Fibroblast of peridontal ligament (primary cell): ENCODE measurements around the gene OR13A1.
"Not testable (repeated sequence)": the region's sequence is repeated elsewhere in the genome, so short reads cannot be mapped to it uniquely, and the experiment has no call there.

Source experiments
- DNase-seq: peaks from one replicate; pipeline ENCODE4 v3.0.0-alpha.2; 2010; ENCODE audit errors: extremely low read depth

Gene OR13A1

GRCh38 chr10:45315508-45315907 is at the start of gene OR13A1:
TSS of gene OR13A1 (minus strand) at chr10:45315608. CDS start at chr10:45304422, 11,186 bp downstream.
- no peak for DNase-seq

GRCh38 chr10:45361983-45362799 is 46.8 kb upstream of the OR13A1 start:
- not testable (repeated sequence) for DNase-seq

- DNase-seq: not testable (repeated sequence)
These were observed 43.6 kb upstream of the OR13A1 start for GRCh38 chr10:45358961-45359360.

GRCh38 chr10:45355494-45355893 is 40.1 kb upstream of the OR13A1 start:
- DNase-seq: no peak

- no peak for DNase-seq
These were observed 38.9 kb upstream of the OR13A1 start for GRCh38 chr10:45354261-45354660.

GRCh38 chr10:45353186-45353585 is 37.8 kb upstream of the OR13A1 start:
- no peak for DNase-seq

- DNase-seq: not testable (repeated sequence)
These were observed 32.9 kb upstream of the OR13A1 start for GRCh38 chr10:45348196-45348765.

GRCh38 chr10:45347464-45347863 is 32.1 kb upstream of the OR13A1 start:
- not testable (repeated sequence) for DNase-seq

- DNase-seq: not testable (repeated sequence)
These were observed 31.4 kb upstream of the OR13A1 start for GRCh38 chr10:45346652-45347335.

- not testable (repeated sequence) for DNase-seq
These were observed 25.0 kb upstream of the OR13A1 start for GRCh38 chr10:45340420-45340819.

GRCh38 chr10:45339894-45340293 is 24.5 kb upstream of the OR13A1 start:
- no peak for DNase-seq

GRCh38 chr10:45331824-45332223 is 16.4 kb upstream of the OR13A1 start:
- not testable (repeated sequence) for DNase-seq

GRCh38 chr10:45326864-45327263 is 11.5 kb upstream of the OR13A1 start:
- DNase-seq: not testable (repeated sequence)

- no peak for DNase-seq
These were observed 9.7 kb upstream of the OR13A1 start for GRCh38 chr10:45325116-45325515.

GRCh38 chr10:45319702-45320101 is 4.3 kb upstream of the OR13A1 start:
- DNase-seq: no peak

GRCh38 chr10:45313264-45313873 is 2.0 kb downstream of the OR13A1 start:
- DNase-seq: no peak

GRCh38 chr10:45308707-45309106 is 6.7 kb downstream of the OR13A1 start:
- no peak for DNase-seq

- no peak for DNase-seq
These were observed 12.8 kb downstream of the OR13A1 start for GRCh38 chr10:45302573-45302972.

GRCh38 chr10:45298341-45298955 is 17.0 kb downstream of the OR13A1 start:
- not testable (repeated sequence) for DNase-seq

- no peak for DNase-seq
These were observed 20.7 kb downstream of the OR13A1 start for GRCh38 chr10:45294681-45295080.

GRCh38 chr10:45286980-45287379 is 28.4 kb downstream of the OR13A1 start:
- no peak for DNase-seq

- no peak for DNase-seq
These were observed 33.3 kb downstream of the OR13A1 start for GRCh38 chr10:45282061-45282460.
